ENCODE data around the gene PIK3AP1.
A peak's percentile ranks its signal among the peaks of the same experiment; 100 is the strongest.
"Not testable (repeated sequence)": the region's sequence is repeated elsewhere in the genome, so short reads cannot be mapped to it uniquely, and the experiment has no call there.

Gene PIK3AP1

DNA sequence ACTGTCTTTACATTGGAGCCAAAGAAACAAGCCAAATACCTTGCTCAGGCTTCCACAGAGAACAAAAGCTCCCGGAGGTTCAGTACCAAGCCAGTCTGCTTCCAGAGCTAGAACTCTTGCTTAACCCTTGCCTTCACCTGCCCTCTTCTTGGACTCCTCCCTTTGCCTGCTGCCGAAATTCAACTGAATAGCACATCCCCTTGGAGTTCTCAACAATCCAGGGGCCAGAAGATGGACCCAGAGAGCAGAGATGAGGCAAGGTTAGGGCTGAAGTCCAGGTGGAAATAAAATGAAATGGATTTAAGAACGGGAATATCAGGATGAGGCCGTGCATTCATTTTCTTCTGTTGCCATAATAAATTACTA is 876 bp upstream of the PIK3AP1 start:
- no peak for DNase-seq

DNA sequence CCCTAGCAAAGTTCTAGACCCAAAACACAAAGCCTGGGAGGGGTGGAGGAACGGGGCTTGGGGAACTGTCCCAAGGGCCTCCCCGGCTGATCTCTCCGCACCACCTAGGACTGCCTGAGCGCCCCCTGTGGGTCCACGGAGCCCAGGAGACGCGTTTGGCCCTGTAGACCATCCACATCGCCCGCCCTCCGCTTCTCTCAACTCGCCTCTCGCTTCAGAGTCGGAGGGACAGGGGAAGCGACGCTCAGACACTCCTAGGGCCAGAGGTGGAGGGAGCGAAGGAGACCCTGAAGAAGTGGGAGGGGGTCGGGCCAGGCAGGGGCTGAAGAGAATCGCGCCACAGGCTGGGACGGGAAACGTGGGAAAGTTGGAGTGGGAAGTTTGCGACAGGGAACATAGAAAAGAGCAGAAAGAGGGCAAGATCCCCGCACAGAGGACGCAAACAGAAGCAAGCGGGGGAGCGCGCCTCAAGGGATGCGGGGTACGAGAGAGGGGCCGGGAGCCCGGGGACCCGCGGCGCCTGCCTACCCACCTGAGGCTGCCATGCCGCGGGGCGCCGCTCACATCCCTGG is 378 bp downstream of the PIK3AP1 start:
- DNase-seq = peak in 9 of 56 donors; percentile 8 to 53 (median 14)

DNA sequence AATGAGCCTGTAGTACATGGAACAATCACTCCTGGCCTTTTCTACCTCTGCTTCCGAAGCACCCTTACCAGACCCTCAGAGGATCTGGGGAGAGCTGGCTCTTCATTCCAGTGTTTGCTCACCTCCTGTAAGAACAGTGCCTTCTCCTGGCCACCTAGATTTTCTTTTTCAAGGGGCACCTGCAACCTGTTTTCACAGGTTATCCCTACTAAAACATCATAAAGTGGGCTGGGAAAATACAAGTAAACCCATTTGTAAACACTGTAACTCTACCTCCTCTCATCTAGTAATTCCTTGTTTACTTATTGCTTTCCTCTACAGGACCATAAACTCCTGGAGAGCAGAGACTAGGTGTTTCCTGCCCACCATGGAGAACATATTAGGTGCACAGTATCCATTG is 1.1 kb downstream of the PIK3AP1 start:
- DNase-seq = no peak

DNA sequence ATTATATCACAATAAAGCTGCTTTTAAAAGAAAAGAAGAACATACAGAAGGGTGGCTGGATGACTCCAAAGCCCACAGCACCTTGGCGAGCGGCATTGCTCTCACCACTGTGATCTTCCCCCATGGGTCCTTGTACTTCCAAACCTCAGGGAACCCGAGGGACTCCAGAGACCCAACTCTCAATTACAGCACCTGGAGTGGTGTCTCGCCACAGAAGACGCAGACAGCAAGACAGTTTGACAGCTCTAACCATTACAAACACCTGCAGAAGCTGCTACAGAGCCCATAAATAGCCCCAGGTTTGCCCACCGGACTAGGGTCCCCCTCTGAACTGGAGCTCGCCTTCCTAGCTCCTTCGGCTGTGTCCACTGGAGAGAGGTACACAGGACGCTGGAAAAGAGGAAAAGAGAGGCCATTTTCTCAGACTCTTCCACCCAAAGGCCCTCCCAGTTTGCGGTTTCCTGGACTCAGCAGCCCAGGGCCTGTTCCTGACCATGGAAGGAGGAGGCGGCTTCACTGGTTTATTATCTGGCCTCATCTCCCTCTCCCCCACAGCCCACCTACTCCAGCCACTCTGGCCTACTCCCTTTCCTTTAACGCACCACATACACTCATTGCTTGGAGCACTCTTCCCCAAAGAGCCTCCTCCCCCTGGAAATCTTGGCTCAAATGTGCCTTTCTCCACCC is 1.9 kb downstream of the PIK3AP1 start:
- no peak for DNase-seq

DNA sequence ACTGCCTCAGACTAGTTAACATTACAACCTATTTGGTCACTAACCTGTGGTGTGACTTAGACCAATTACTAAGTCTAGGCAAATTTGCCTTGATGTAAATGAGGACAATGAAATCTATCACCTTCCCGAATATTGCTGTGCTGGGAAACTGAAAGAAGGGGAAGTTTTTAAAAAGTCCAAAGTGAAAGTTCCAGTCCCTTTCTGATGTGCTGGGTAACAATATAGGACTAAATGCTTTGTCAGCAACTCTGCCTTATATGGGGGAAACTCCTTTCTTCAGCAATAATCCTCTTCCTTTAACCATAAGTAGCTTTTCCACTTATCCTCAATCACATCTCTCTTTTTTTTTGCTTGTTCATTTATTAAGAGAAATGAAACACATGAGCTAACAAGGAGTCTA is 3.9 kb downstream of the PIK3AP1 start:
- DNase-seq = no peak

DNA sequence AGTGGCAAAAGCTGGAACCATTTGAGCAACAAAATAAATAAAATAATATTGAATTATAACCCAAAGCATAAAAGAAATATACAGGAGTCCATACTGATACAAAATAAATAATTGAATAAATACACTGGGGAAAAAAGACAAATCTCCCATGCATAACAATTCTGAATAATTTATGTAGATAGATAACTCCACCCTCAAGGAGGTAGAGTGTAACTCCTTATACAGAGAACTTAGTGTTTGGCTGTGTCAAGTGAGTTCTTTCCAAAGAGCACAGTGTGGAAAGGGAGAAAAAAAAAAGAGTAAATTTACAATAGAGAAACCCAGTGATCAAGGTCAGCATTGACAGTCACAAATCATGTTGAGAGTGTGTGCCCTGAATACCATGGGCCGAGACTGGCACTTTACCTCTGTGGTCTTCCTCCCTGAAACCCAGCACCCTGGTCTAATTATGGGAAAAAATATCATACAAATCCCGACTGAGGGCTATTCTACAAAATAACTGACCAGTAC is 5.5 kb downstream of the PIK3AP1 start:
- DNase-seq = no peak

DNA sequence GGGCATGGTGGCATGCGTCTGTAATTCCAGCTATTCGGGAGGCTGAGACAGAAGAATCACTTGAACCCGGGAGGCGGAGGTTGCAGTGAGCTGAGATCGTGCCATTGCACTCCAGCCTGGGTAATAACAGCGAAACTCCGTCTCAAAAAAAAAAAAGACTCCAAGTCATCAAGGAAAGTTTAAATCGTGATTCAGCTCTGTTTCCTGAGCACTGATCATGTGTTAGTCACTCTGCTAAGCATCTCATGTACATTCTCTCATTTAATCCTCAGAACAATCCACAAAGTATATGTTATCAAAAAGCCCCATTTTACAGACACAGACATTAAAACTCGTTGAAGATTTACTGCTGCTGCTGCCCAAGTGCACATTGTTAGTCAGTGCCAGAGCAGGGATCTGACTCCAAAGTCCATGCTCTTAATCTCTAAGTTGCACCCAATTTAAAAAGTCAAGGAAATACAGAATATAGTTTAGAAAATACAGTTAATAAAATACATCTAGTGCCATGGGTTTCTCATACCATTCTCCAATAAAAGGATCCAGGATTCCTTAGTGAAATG is 6.2 kb downstream of the PIK3AP1 start:
- no peak for DNase-seq

DNA sequence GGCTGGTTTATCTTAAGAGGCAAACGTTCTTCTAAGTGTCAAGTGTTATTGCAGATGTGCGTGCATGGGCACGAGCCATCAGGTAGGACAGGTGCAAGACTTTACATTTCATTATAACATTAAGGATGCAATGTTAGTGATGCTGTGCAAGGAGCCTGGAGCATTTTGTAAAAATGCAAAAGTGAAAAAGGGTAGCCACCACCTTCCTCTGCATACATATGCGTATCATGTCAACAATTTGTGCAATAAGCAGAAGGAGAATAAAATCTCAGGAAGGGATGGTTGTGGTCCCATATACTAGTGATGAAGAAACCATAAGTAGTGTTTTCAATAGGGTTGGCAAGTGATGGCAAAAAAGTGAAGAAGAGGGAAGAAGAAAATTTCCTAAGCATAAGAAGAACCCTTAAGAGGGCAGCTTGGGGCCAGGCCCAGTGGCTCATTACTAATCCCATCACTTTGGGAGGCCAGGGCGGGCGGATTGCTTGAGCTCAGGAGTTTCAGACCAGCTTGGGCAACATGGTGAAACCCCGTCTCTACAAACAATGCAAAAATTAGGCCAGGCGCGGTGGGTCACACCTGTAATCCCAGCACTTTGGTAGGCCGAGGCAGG is 7.5 kb downstream of the PIK3AP1 start:
- DNase-seq = no peak

DNA sequence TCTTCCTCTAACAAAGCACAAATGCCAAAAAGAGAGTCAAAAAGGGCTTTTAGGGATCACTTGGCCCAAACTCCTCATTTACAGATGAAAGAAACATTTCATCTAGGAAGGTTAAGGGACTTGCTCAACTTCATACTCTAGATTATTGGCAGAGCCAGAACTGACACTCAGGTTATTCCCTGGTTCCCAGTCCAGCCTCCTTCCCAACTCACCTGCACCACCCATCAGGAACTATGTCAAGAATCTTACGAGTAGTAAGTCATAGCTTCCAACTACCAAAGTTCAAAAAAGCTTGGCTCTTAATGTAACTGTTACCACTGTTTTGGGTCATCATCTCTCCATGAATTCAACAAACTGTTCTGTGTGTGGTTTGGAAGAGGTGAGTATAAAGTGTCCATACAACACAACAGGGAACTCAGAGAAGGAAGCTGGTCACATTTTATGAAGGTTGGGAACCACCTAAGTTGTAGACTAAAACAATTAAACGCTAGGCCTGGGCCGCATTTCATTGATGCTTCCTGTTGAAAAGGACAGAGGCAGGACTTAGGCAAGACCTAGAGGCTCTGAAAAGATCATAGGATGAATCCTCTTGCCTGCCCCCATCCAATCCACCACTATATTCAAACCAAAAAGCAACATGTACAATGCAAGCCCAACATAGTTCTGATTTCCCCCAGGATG is 9.1 kb downstream of the PIK3AP1 start:
- DNase-seq = no peak

DNA sequence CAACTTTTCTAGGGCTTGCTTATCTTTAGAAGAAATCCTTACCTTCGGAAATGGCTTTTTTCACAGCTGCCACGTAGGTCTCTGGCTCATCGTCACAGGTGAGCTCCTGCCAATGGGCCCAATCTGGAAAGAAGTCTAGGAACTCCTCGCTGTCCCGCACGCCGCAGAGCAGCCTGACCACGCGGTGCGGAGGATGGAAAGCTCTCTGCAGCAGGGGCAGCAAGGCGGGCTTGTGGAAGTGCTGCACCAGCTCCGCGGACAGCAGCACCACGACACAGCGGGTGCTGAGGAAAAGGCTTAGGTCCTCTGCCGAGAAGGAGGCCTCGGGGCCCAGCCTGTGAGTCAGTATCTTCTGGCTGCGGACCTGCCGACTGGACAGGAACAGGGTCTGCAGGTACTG is 10.8 kb downstream of the PIK3AP1 start:
- DNase-seq = no peak

DNA sequence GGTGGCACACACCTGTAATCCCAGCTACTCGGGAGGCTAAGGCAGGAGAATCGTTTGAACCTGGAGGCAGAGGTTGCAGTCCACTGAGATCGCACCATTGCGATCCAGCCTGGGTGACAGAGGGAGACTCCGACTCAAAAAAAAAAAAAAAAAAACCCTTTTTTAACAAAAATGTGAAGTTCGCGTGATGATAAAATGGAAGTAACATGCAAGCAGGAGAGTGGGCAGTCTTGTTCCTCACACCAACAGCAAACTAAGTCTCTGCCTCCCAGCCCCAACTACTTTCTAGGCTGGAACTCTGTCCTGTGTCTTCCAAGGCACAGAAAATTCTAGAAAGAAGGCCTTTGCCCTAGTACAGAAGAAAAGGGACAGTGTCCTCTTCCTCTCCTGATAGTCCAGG is 11.3 kb downstream of the PIK3AP1 start:
- no peak for DNase-seq

DNA sequence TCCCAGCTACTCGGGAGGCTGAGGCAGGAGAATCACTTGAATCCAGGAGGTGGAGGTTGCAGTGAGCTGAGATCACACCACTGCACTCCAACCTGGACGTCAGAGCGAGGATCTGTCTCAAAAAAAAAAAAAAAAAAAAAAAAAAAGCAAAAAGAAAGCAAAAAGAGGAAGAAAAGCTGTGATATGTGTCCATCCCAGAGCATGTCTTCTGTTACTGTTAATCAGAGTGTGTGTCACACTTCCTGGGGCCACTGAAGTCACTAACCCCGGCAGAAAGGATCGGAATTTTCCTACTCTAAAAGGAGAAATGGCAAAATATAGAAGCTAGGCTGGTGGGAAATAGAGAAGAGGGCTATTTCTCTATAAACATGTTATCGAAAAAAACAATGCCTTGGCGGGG is 11.9 kb downstream of the PIK3AP1 start:
- peak in 1 of 56 donors; percentile 14 for DNase-seq

DNA sequence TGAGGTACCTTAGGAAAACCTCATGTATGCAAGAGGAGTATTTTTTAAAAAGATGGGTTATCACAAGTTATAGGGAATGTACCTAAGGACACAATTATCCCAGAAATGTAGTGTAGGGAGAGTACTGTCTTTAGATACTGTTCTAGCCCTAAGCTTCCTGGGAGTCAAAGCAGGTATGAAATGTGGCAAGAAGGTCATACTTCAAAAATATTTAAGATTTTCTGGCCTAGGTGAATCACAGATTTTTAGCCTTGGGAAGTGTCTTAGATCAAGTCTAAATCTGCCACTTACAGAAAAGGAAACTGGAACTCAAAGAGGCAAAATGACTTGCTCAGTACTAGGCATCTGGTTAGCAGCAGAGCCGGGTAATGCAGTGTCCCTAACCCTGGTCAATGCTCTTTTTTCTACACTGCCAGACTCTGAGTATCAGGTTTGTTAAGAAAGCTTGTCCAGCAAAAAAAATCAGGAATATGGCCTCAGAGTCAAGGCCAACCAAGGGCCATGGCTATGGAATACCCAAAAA is 13.9 kb downstream of the PIK3AP1 start:
- no peak for DNase-seq

DNA sequence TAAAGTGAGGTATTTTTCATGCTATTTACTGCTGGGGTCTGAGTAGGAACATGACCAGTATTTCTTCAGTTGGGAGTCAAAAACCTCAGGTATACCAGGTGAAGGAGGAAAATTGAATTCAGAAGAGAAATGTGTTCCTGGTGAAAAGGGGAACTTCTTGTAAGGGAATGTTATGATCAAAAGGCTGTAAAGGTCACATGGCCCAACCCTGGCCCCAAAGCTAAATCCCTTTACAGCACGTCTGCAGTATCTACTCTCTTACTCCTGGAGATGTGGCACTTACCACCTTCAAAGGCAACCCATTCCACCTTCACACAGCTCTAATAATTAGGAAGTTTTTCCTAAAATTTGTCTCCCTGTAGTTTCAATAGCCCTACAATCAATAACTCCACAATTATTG is 15.2 kb downstream of the PIK3AP1 start:
- DNase-seq = peak in 1 of 56 donors; percentile 15

DNA sequence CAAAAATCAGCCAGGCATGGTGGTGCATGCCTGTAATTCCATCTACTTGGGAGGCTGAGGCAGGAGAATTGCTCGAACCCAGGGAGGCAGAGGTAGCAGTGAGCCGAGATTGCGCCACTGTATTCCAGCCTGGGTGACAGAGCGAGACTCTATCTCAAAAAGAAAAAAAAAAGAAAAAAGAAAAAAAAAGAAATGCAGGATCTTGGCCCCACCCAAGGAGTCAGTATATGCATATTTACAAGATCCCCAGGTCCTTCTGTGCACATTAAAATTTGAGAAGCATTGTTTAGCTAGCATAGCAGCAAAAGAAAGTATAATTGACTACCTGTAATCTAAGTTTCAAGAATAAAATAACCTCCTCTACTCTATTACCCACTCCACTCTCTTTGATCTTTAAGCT is 15.8 kb downstream of the PIK3AP1 start:
- DNase-seq = no peak

DNA sequence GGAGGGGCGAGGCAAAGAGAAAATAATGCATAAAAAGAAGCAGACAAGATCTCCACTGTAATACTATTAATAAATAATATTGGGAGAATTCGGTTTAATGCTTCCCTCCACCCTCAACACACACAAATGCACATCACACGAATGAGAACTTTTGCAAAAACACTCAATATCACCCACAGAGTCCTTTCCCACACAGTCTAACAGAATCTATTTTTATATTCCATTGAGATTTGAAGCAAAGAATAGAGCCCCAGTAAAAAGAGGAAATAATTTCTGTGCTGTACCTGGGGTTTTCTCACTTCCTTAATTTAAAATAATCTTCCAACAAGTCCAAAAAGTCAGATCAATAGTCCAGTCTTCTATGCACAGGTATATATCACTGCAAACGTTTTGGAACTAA is 17.0 kb downstream of the PIK3AP1 start:
- DNase-seq = no peak

DNA sequence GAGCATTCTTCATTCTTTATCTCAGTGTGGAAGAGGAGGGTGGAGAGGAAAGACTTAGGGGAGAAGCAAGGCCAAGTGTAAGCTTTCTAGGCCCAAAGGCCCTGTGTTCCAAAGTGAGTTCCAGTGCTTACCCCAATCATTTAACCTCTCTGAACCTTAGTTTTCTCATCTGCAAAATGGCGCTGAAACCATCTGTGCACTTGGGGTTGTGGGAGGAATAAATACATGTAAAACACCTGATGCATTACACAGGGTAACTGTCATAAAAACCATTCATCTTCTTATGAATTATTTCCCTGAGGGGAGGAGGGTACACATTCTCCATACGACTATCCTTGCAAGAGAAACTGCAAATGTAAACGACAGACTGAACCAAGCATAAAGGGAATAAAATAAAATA is 19.0 kb downstream of the PIK3AP1 start:
- no peak for DNase-seq

DNA sequence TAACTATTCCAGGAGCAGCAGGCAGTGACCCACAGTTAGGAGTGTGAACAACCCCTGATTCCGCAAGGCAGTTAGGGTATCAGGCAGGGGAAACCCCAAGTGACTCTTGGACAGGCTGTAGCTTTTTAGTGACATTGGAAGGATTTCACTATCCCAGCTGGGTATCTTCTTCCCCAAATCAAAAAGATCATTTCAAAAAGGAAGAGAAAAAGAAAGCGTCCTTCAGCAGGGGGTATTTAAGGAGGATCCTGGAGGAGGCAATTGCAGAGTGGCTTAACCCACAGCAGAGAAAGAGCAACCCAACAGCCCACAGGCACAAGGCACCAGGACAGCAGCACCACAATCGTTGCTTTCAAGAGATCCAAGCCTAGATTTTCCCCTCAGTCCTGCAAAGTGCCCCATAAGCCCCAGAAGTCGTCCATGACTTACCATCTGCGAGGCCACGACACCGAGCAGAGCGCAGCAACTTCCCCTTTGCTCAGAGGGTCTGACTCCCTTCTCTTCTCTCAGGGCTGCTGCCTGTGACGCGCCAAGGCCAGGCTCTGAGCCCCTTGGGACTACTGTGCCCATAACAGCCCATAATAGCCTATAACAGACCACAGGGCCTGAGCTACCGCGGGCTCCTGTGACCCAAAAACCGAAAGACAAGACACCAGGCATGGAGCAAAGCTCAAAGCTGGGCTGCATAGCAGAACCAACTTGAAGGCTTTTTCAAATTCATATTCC is 19.8 kb downstream of the PIK3AP1 start:
- DNase-seq = peak in 2 of 56 donors; percentile 4 to 11

DNA sequence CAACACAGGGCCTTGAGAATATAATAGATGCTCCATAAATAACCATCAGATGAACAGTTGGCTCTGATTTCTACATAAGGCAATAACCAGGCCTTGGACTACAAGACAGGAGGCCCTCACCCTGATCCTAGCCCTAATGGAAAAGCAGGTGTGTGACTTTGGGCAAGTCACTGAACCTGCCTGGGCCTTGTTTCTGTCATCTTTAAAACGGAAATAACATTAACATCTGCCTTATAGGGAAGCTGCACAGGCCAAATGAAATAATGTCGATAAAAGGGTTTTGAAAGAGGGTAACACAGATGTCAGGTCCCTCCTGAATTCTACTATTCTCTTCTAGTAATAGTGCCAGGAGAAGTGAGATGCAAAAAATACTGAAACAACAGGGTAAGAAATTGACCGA is 20.7 kb downstream of the PIK3AP1 start:
- no peak for DNase-seq

DNA sequence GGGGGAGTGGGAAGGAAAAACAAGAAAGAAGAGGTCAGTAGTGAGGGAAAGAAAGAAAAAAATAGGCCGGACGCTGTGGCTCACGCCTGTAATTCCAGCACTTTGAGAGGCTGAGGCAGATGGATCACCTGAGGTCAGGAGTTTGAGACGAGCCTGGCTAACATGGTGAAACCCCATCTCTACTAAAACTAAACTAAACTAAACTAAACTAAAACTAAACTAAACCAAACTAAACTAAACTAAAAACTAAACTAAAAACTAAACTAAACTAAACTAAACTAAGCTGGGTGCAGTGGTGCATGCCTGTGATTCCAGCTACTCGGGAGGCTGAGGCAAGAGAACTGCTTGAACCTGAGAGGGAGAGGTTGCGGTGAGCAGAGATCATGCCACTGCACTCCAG is 22.0 kb downstream of the PIK3AP1 start:
- DNase-seq = not testable (repeated sequence)

DNA sequence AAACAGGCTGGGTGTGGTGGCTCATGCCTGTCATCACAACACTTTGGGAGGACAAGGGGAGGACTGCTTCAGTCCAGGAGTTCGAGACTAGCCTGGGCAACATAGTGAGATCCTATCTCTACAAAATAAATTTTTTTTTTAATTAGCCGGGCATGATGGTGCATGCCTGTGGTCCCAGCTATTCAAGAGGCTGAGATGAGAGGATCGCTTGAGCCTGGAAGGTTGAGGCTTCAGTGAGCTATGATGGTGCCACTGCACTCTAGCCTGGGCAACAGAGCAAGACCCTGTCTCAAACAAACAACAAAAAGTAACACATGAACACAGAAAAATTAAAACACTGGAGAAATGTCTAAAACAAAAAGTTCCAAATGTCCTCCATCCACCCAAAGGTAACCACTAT is 22.9 kb downstream of the PIK3AP1 start:
- DNase-seq = no peak

Measured in amygdala (tissue), 56 donors.